ENCODE data around the gene FGF22.
"Not testable (repeated sequence)": the region's sequence is repeated elsewhere in the genome, so short reads cannot be mapped to it uniquely, and the experiment has no call there.

The FGF22 gene

GRCh38 chr19:639253-640160 lies at the start of gene FGF22:
FGF22 (plus strand) TSS chr19:639879; CDS start chr19:639926, 47 bp downstream.
- peak; percentile 96 for DNase-seq

- no peak for DNase-seq
These were observed 49.3 kb upstream of the FGF22 start for GRCh38 chr19:590396-590745.

GRCh38 chr19:590750-591098 lies 49.0 kb upstream of the FGF22 start:
- no peak for DNase-seq

- no peak for DNase-seq
These were observed 48.4 kb upstream of the FGF22 start for GRCh38 chr19:591099-591958.

GRCh38 chr19:592101-592500 lies 47.6 kb upstream of the FGF22 start:
- no peak for DNase-seq

GRCh38 chr19:593055-593454 lies 46.6 kb upstream of the FGF22 start:
- DNase-seq = no peak

- no peak for DNase-seq
These were observed 46.2 kb upstream of the FGF22 start for GRCh38 chr19:593505-593904.

- no peak for DNase-seq
These were observed 45.3 kb upstream of the FGF22 start for GRCh38 chr19:594265-594870.

GRCh38 chr19:595326-596262 lies 44.1 kb upstream of the FGF22 start:
- DNase-seq = no peak

- DNase-seq = no peak
These were observed 43.4 kb upstream of the FGF22 start for GRCh38 chr19:596263-596655.

GRCh38 chr19:597406-598315 lies 42.0 kb upstream of the FGF22 start:
- DNase-seq = no peak

GRCh38 chr19:601310-601709 lies 38.4 kb upstream of the FGF22 start:
- DNase-seq = no peak

GRCh38 chr19:601790-602189 lies 37.9 kb upstream of the FGF22 start:
- no peak for DNase-seq

GRCh38 chr19:602391-603301 lies 37.0 kb upstream of the FGF22 start:
- DNase-seq = no peak

GRCh38 chr19:603302-603639 lies 36.4 kb upstream of the FGF22 start:
- not testable (repeated sequence) for DNase-seq

GRCh38 chr19:603779-604178 lies 35.9 kb upstream of the FGF22 start:
- not testable (repeated sequence) for DNase-seq

- peak; percentile 44 for DNase-seq
These were observed 35.3 kb upstream of the FGF22 start for GRCh38 chr19:604355-604754.

- DNase-seq = peak; percentile 8
These were observed 34.4 kb upstream of the FGF22 start for GRCh38 chr19:605061-605971.

All from CD4-positive, alpha-beta T cell treated with Interleukin-17A for 1 hour (primary cell).